Tibial artery (tissue), 4 donors: ENCODE data around the gene KAT5.
"Not testable (repeated sequence)": the region's sequence is repeated elsewhere in the genome, so short reads cannot be mapped to it uniquely, and the experiment has no call there.

Experiments used
- DNase-seq, 2 donors: peaks; one replicate each; pipeline ENCODE4 v3.0.0-alpha.2; 2019
- H3K27ac ChIP-seq, 2 donors: fragments of 200-600 bp; sonication (generic) in 1 of 2; 1 replicate in 1 of 2; 2 replicates in 1 of 2; pipeline ENCODE4 v1.5.1; 2018 to 2019; ENCODE audit warnings: mild to moderate bottlenecking in 1 of 2
- H3K27me3 ChIP-seq, 2 donors: fragments of 200-600 bp; sonication (generic) in 1 of 2; one replicate each; pipeline versions ENCODE4 v1.5.1 to v1.6.0; 2016 to 2019
- H3K36me3 ChIP-seq, 3 donors: fragments of 200-600 bp; sonication (generic) in 2 of 3; one replicate each; pipeline ENCODE4 v1.5.1; 2016 to 2019; ENCODE audit warnings: mild to moderate bottlenecking in 2 of 3
- H3K4me1 ChIP-seq, 4 donors: fragments of 200-600 bp; sonication (generic) in 2 of 4; 1 replicate in 3 of 4; 2 replicates in 1 of 4; pipeline ENCODE4 v1.5.1; 2016 to 2019
- H3K4me3 ChIP-seq, 2 donors: fragments of 200-600 bp; sonication (generic) in 1 of 2; 1 replicate in 1 of 2; 2 replicates in 1 of 2; pipeline ENCODE4 v1.5.1; 2018 to 2019; ENCODE audit warnings: mild to moderate bottlenecking in 2 of 2
- H3K9me3 ChIP-seq, 3 donors: fragments of 200-600 bp; sonication (generic) in 1 of 3; one replicate each; pipeline ENCODE4 v1.5.1; 2016 to 2019
- intact Hi-C: fragments of 100-400 bp; cut with DNase I; formaldehyde crosslinking; loops from one replicate; pipeline ENCODE4 v1.15.0; 2023; ENCODE audit warnings: low total_unique reads
- TF ChIP-seq, protein P1 (sequence below), 2 experiments: fragments of 200-600 bp in 1 of 2; fragments of 450-650 bp in 1 of 2; IDR thresholded peaks; one replicate each; pipeline ENCODE4 v1.5.1; 2017 to 2019; ENCODE audit warnings: antibody characterized with exemption in 2 of 2, mild to moderate bottlenecking in 1 of 2, moderate library complexity in 1 of 2

The KAT5 gene

DNA sequence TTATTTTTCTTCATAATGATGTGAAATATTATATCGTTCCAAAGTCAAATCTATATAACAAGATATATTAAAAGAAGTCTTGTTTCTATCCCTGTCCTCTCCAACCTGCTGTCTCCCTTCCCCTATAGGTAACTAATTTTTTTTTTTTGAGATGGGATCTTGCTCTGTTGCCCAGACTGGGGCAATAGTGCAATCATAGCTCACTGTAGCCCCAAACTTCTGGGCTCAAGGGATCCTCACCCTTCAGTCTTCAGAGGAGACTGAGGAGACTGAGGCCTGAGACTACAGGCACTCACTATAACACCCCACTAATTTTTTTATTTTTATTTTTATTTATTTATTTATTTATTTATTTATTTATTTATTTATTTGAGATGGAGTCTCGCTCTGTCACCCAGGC is 39.1 kb upstream of the KAT5 start:
- H3K27ac ChIP-seq = no peak overlapping the region
- H3K4me1 ChIP-seq = no peaks in the 10 kb centered on the region
- H3K36me3 ChIP-seq = no peaks in the 10 kb centered on the region
- no peak overlapping the region for H3K4me3 ChIP-seq
- H3K27me3 ChIP-seq = no peaks in the 10 kb centered on the region
- no peak for DNase-seq
- intact Hi-C loops = no loop called here
- TF ChIP-seq, protein P1, sequence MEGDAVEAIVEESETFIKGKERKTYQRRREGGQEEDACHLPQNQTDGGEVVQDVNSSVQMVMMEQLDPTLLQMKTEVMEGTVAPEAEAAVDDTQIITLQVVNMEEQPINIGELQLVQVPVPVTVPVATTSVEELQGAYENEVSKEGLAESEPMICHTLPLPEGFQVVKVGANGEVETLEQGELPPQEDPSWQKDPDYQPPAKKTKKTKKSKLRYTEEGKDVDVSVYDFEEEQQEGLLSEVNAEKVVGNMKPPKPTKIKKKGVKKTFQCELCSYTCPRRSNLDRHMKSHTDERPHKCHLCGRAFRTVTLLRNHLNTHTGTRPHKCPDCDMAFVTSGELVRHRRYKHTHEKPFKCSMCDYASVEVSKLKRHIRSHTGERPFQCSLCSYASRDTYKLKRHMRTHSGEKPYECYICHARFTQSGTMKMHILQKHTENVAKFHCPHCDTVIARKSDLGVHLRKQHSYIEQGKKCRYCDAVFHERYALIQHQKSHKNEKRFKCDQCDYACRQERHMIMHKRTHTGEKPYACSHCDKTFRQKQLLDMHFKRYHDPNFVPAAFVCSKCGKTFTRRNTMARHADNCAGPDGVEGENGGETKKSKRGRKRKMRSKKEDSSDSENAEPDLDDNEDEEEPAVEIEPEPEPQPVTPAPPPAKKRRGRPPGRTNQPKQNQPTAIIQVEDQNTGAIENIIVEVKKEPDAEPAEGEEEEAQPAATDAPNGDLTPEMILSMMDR (IDR thresholded peaks at IDR 0.05) = no peak
- no peaks in the 10 kb centered on the region for H3K9me3 ChIP-seq

DNA sequence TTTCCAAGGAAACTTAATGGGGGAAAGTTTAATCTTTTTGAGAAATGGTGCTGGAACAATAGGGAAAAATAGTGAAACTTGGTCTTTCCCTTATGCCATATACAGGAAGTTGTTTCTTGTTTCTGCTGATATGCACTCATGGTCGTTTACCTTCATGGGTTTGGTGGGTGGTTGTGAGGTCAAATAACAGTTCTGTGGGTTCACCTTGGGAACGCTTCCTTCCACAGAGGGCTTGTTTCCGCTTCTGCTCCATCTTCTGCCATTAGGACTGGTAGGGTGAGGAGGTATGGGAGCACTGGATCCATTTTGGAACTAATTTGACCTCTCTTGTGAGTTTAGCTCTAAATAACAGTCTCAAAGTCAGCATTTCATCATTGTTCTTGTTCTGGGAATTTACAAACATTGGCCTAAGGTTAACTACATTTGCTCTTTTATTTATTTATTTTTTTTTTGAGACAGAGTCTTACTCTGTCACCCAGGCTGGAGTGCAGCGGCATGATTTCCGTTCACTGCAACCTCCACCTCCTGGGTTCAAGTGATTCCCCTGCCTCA is 31.8 kb upstream of the KAT5 start:
- no peak for DNase-seq
- no peak overlapping the region for H3K27ac ChIP-seq

DNA sequence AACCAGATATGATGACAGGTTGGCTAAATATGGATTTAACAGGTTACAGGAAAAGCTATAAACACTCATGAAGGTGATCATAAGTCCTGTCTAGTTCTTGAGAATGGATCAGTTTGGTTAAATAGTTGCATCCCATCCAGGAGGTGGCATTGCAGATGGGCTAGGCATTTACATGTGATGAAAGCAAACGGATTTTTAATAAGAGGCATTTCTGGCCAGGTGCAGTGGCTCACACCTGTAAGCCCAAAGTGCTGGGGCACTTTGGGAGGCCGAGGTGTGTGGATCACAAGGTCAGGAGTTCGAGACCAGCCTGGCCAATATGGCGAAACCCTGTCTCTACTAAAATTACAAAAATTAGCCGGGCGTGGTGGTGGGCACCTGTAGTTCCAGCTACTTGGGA is 28.6 kb upstream of the KAT5 start:
- H3K4me1 ChIP-seq, H3K4me3 ChIP-seq, DNase-seq, intact Hi-C loops, H3K9me3 ChIP-seq, H3K27me3 ChIP-seq, H3K36me3 ChIP-seq, H3K27ac ChIP-seq: not testable (repeated sequence)

More for the DNA sequence above, 31.8 kb upstream of the KAT5 start:
- H3K4me3 ChIP-seq = no peak overlapping the region
- intact Hi-C loops = no loop called here
- H3K9me3 ChIP-seq = no peaks in the 10 kb centered on the region
- H3K36me3 ChIP-seq = no peaks in the 10 kb centered on the region
- no peaks in the 10 kb centered on the region for H3K27me3 ChIP-seq
- no peaks in the 10 kb centered on the region for H3K4me1 ChIP-seq
- TF ChIP-seq, protein P1 (IDR thresholded peaks at IDR 0.05) = no peak

DNA sequence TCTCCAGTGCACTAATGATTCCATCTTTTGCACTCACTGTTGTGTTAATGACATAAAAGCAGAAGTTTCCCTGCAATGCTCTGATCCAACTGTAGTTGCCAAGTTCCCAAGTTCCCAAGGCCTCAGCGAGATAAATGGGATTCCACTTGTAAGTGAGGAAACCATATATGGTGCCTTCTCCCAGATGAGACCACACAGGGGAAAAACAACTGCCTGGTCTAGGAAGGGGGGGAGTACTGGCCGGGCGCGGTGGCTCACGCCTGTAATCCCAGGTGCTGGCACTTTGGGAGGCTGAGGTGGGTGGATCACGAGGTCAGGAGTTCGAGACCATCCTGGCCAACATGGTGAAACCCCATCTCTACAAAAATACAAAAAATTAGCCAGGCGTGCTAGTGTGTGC is 26.1 kb upstream of the KAT5 start:
- Histone ChIP-seq H3K27ac (no peak overlapping the region), H3K4me1 (no peaks in the 10 kb centered on the region), H3K4me3 (no peak overlapping the region), H3K9me3 (no peaks in the 10 kb centered on the region), H3K36me3 (no peaks in the 10 kb centered on the region), H3K27me3 (no peaks in the 10 kb centered on the region)
- intact Hi-C loops = no loop called here
- DNase-seq = no peak
- TF ChIP-seq, protein P1 (IDR thresholded peaks at IDR 0.05) = no peak

DNA sequence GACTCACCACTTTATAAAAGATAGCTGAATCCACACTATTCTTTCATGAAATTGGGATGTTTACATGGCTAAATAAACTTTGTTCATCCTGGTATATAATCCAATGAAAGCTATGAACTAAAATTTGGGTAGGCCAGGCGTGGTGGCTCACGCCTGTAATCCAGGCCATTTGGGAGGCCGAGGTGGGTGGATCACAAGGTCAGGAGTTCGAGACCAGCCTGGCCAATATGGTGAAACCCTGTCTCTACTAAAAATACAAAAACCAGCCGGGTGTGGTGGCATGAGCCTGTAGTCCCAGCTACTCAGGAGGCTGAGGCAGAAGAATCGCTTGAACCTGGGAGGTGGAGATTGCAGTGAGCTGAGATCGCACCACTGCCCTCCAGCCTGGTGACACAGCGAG is 20.2 kb upstream of the KAT5 start:
- intact Hi-C loops, H3K9me3 ChIP-seq, H3K36me3 ChIP-seq, H3K27me3 ChIP-seq, H3K4me1 ChIP-seq, H3K27ac ChIP-seq, H3K4me3 ChIP-seq: not testable (repeated sequence)
- peak in 1 of 2 donors; percentile 23 for DNase-seq

DNA sequence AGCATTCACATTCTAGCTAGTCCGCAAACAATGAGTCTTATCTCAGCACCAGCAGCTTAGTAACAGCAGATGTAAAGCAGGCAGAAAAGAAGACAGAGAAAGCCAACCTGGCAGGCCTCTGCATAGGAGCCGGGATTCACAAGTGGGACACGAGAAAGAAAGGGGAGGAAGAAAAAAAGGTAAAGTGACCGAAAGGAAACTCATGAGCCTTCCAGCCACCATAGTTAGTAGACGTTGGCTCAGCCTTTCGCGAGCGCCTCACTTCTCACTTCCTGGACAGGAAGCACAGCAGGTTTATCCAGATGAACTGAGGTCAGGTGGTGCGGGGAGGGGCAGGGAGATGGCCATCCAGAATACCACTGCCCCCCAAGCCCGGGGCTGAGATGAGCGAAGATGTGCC is 19.7 kb upstream of the KAT5 start:
- Histone ChIP-seq H3K27me3 (peaks cover 0 to 3% of the 10 kb centered on the region in 2 donors), H3K27ac (no peak overlapping the region), H3K4me1 (no peaks in the 10 kb centered on the region), H3K4me3 (no peak overlapping the region), H3K9me3 (no peaks in the 10 kb centered on the region), H3K36me3 (no peaks in the 10 kb centered on the region)
- DNase-seq = peak in 1 of 2 donors; percentile 32
- intact Hi-C loops = no loop called here
- TF ChIP-seq, protein P1 (IDR thresholded peaks at IDR 0.05) = no peak
